Heart left ventricle (tissue), 13 donors: ENCODE results near the gene ANO2.

ENCODE experiments used
- CTCF ChIP-seq, 12 donors: fragments of 200-600 bp; sonication (generic) in 4 of 12; IDR thresholded peaks; one replicate each; pipeline versions ENCODE4 v1.5.0 to v1.8.0; 2018 to 2022; ENCODE audit warnings: antibody characterized with exemption in 12 of 12, mild to moderate bottlenecking in 5 of 12
- POLR2A ChIP-seq, 2 donors: fragments of 450-650 bp; IDR thresholded peaks; one replicate each; pipeline ENCODE4 v1.6.1; 2017; ENCODE audit warnings: antibody characterized with exemption in 2 of 2, mild to moderate bottlenecking in 2 of 2, moderate library complexity in 2 of 2
- donor health status: ischemic (EF 13 %, LVEDD 7.1; RV severe dilation, severe dysfunction).
- donor health status: DM: no; HTN: yes; CAD: no.
- donor health status: DM: no; HTN: no; CAD: no.
- donor health status: ischemic (EF 25% LVEDD 6.9; RV normal size, moderate dysfunction).
- donor health status: ischemic (EF 25% LVEDD 5.7; RV mildly dilated, moderate dysfunction).
- donor health status: ischemic (EF 35%, LVEDD 5.7; RV mildly dilated, moderate dysfunction).
- donor health status: nonischemic (EF 11% LVEDD 7.7; RV severe dilation, severe dysfunction).
- donor health status: DM: yes; HTN: yes; CAD: no.
- donor health status: PGD.
- donor health status: ischemic (EF 29% LVEDD 5.4; RV normal size, mild dysfunction).
- donor health status: nonischemic (EF 23%, LVEDD 6.1; RV moderate dilation, normal function).

GRCh38 chr12:5908251-5908650 lies 36.8 kb downstream of the ANO2 start:
- no peak for TF ChIP-seq CTCF (IDR thresholded peaks at IDR 0.05)
- no peak for TF ChIP-seq POLR2A (IDR thresholded peaks at IDR 0.05)
